ENCODE data around the gene MACROD1. TPM values are rescaled to one million over a fixed set of nuclear protein-coding genes. Genes with fewer than 3 reads are reported as not detected.
A peak's percentile ranks its signal among the peaks of the same experiment; 100 is the strongest.

MACROD1 gene
- total RNA-seq, 1 donor from 2014 or later: 3.4 TPM

DNA sequence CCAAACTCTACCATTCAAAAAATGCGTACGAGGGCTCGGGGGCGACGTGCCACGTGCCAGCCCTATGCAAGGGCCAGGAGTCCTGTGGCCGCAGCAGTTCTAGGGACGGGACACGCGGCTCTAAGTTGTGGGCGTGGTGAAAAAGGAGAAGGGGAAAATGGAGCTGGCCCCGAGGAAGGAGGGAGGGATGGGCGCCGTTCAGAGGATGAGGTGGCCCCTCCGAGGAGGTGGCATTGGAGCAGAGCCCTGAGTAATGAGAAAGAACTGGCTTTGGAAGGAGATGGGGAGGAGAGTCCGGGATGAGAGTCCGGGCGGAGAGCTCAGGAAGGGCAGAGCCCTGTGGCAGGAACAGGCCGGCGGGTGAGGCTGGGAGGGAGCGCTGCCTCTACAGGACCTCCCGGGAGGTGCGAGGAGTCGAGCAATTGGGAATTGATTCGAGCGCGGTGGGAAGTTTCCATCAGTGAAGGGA lies 158.7 kb downstream of the MACROD1 start:
- H3K27me3 ChIP-seq (ENCODE audit: insufficient read depth, low read length): no peaks in the 10 kb centered on the region
- peaks cover 13% of the 10 kb centered on the region for H3K4me1 ChIP-seq (ENCODE audit: insufficient read depth, low read length)
- peak overlapping the region; percentile 89 for H3K4me2 ChIP-seq (ENCODE audit: low read length)
- no peaks in the 10 kb centered on the region for H3K79me2 ChIP-seq (ENCODE audit: insufficient read depth, low read length)
- Mint-ChIP-seq H3K9me3 (ENCODE audit: unreplicated experiment) (peaks cover 2% of the 10 kb centered on the region), H3K4me3 (ENCODE audit: unreplicated experiment) (peak overlapping the region; percentile 81), H3K4me1 (ENCODE audit: low read depth, unreplicated experiment) (peaks cover 5% of the 10 kb centered on the region), H3K27me3 (ENCODE audit: low read depth, unreplicated experiment) (peaks cover 52% of the 10 kb centered on the region), H3K36me3 (ENCODE audit: low read depth, unreplicated experiment) (peaks cover 3% of the 10 kb centered on the region), H3K27ac (ENCODE audit: unreplicated experiment) (peak overlapping the region; percentile 26)
- H3K9me3 ChIP-seq (ENCODE audit: insufficient read depth, low read depth, low read length): no peaks in the 10 kb centered on the region
- no peak for FAIRE-seq
- no peak for DNase-seq (ENCODE audit: low read depth)
- no peaks in the 10 kb centered on the region for H3K36me3 ChIP-seq (ENCODE audit: insufficient read depth, low read length)
- H2AFZ ChIP-seq (ENCODE audit: low read depth, low read length): peak overlapping the region; percentile 74
- peak overlapping the region; percentile 42 for H3K4me3 ChIP-seq (ENCODE audit: insufficient read depth, low read depth, low read length)
- no peak overlapping the region for H3K27ac ChIP-seq (ENCODE audit: low read depth, low read length)
- peak overlapping the region; percentile 40 for H3K9ac ChIP-seq (ENCODE audit: low read length)
- H4K20me1 ChIP-seq (ENCODE audit: insufficient read depth, low read length): peaks cover 13% of the 10 kb centered on the region
- TF ChIP-seq EZH2 (IDR thresholded peaks at IDR 0.05; ENCODE audit: insufficient read depth, low read length): peak; percentile 29
- TF ChIP-seq, protein P1, sequence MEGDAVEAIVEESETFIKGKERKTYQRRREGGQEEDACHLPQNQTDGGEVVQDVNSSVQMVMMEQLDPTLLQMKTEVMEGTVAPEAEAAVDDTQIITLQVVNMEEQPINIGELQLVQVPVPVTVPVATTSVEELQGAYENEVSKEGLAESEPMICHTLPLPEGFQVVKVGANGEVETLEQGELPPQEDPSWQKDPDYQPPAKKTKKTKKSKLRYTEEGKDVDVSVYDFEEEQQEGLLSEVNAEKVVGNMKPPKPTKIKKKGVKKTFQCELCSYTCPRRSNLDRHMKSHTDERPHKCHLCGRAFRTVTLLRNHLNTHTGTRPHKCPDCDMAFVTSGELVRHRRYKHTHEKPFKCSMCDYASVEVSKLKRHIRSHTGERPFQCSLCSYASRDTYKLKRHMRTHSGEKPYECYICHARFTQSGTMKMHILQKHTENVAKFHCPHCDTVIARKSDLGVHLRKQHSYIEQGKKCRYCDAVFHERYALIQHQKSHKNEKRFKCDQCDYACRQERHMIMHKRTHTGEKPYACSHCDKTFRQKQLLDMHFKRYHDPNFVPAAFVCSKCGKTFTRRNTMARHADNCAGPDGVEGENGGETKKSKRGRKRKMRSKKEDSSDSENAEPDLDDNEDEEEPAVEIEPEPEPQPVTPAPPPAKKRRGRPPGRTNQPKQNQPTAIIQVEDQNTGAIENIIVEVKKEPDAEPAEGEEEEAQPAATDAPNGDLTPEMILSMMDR (IDR thresholded peaks at IDR 0.05; ENCODE audit: insufficient read depth, low read depth, low read length): no peak

DNA sequence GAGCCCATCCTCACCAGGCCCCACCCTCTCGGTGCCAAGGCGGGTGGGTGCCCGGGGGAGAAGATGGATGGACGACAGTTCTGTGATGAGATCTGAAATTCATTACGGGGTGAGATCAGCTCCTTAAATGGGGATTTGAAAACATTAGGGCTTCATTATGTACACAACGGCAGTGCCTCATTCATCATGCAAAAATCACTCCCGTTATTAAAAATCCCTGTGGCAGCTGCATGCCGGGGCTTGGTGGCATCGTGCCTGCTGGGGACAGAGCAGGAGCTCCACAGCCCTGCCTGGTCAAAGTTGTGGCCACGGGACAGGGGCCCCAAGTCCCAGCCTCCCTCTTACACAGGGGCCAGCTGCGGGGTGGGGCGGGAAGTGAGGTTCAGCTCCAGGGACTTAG lies 159.5 kb downstream of the MACROD1 start:
- H3K9me3 ChIP-seq (ENCODE audit: insufficient read depth, low read depth, low read length): no peaks in the 10 kb centered on the region
- no peak overlapping the region for H3K4me3 ChIP-seq (ENCODE audit: insufficient read depth, low read depth, low read length)
- FAIRE-seq: no peak
- H3K79me2 ChIP-seq (ENCODE audit: insufficient read depth, low read length): no peaks in the 10 kb centered on the region
- Mint-ChIP-seq H3K27ac (ENCODE audit: unreplicated experiment) (no peak overlapping the region), H3K36me3 (ENCODE audit: low read depth, unreplicated experiment) (peaks cover 3% of the 10 kb centered on the region), H3K27me3 (ENCODE audit: low read depth, unreplicated experiment) (peaks cover 51% of the 10 kb centered on the region), H3K9me3 (ENCODE audit: unreplicated experiment) (peaks cover 2% of the 10 kb centered on the region), H3K4me1 (ENCODE audit: low read depth, unreplicated experiment) (peaks cover 5% of the 10 kb centered on the region), H3K4me3 (ENCODE audit: unreplicated experiment) (no peak overlapping the region)
- H3K36me3 ChIP-seq (ENCODE audit: insufficient read depth, low read length): no peaks in the 10 kb centered on the region
- no peak overlapping the region for H3K27ac ChIP-seq (ENCODE audit: low read depth, low read length)
- peak overlapping the region; percentile 89 for H3K4me2 ChIP-seq (ENCODE audit: low read length)
- H3K4me1 ChIP-seq (ENCODE audit: insufficient read depth, low read length): peaks cover 17% of the 10 kb centered on the region
- H3K9ac ChIP-seq (ENCODE audit: low read length): no peak overlapping the region
- peaks cover 17% of the 10 kb centered on the region for H4K20me1 ChIP-seq (ENCODE audit: insufficient read depth, low read length)
- no peaks in the 10 kb centered on the region for H3K27me3 ChIP-seq (ENCODE audit: insufficient read depth, low read length)
- DNase-seq (ENCODE audit: low read depth): no peak
- no peak for TF ChIP-seq EZH2 (IDR thresholded peaks at IDR 0.05; ENCODE audit: insufficient read depth, low read length)
- TF ChIP-seq, protein P1 (IDR thresholded peaks at IDR 0.05; ENCODE audit: insufficient read depth, low read depth, low read length): no peak
- H2AFZ ChIP-seq (ENCODE audit: low read depth, low read length): no peak overlapping the region

GRCh38 chr11:64005691-64006090 lies 160.2 kb downstream of the MACROD1 start:
- Histone ChIP-seq H2AFZ (ENCODE audit: low read depth, low read length) (no peak overlapping the region), H3K27me3 (ENCODE audit: insufficient read depth, low read length) (no peaks in the 10 kb centered on the region), H3K4me2 (ENCODE audit: low read length) (no peak overlapping the region), H3K27ac (ENCODE audit: low read depth, low read length) (no peak overlapping the region), H3K36me3 (ENCODE audit: insufficient read depth, low read length) (no peaks in the 10 kb centered on the region), H3K79me2 (ENCODE audit: insufficient read depth, low read length) (no peaks in the 10 kb centered on the region), H3K9ac (ENCODE audit: low read length) (no peak overlapping the region), H3K9me3 (ENCODE audit: insufficient read depth, low read depth, low read length) (no peaks in the 10 kb centered on the region), H4K20me1 (ENCODE audit: insufficient read depth, low read length) (peaks cover 23% of the 10 kb centered on the region), H3K4me1 (ENCODE audit: insufficient read depth, low read length) (peaks cover 17% of the 10 kb centered on the region), H3K4me3 (ENCODE audit: insufficient read depth, low read depth, low read length) (no peak overlapping the region)
- Mint-ChIP-seq H3K27ac (ENCODE audit: unreplicated experiment) (no peak overlapping the region), H3K27me3 (ENCODE audit: low read depth, unreplicated experiment) (peaks cover 53% of the 10 kb centered on the region), H3K4me3 (ENCODE audit: unreplicated experiment) (no peak overlapping the region), H3K9me3 (ENCODE audit: unreplicated experiment) (peaks cover 2% of the 10 kb centered on the region), H3K4me1 (ENCODE audit: low read depth, unreplicated experiment) (peaks cover 5% of the 10 kb centered on the region), H3K36me3 (ENCODE audit: low read depth, unreplicated experiment) (peaks cover 3% of the 10 kb centered on the region)
- FAIRE-seq (no peak), DNase-seq (ENCODE audit: low read depth) (no peak)
- TF ChIP-seq EZH2 (IDR thresholded peaks at IDR 0.05; ENCODE audit: insufficient read depth, low read length): no peak
- TF ChIP-seq, protein P1 (IDR thresholded peaks at IDR 0.05; ENCODE audit: insufficient read depth, low read depth, low read length): no peak

Data from astrocyte (in vitro differentiated cells and primary cell).